ENCODE measurements around the gene ITLN1.

GRCh38 chr1:160904783-160905616, 20.0 kb upstream of the ITLN1 start:
- no peak for TF ChIP-seq CTCF (IDR thresholded peaks at IDR 0.05)
- TF ChIP-seq POLR2A (IDR thresholded peaks at IDR 0.05) = no peak
